Lung (tissue), 12 donors: ENCODE measurements around the gene MALAT1. TPM values are rescaled to one million over a fixed set of nuclear protein-coding genes. Genes with fewer than 3 reads are reported as not detected.

Experiments
- ATAC-seq: fragments of 200-7000 bp; cut with Tn5 transposase; one replicate; pipeline ENCODE4 v1.9.1; 2020; ENCODE audit warnings: moderate number of reproducible peaks; ENCODE audit not compliant: insufficient read depth, low FRiP score
- DNase-seq, 3 donors: peaks; one replicate each; pipeline ENCODE4 v3.0.0-alpha.2; 2013 to 2017
- H3K27ac ChIP-seq, 2 donors: one replicate each; pipeline ENCODE4 v1.5.1; 2013; ENCODE audit warnings: mild to moderate bottlenecking in 2 of 2, moderate library complexity in 2 of 2, control low read depth in 1 of 2, inconsistent platforms in 1 of 2, low read depth in 1 of 2, low read length in 1 of 2
- H3K27me3 ChIP-seq, 3 donors: one replicate each; pipeline ENCODE4 v1.5.1; 2013; ENCODE audit warnings: low read length in 2 of 3; ENCODE audit not compliant: control insufficient read depth in 3 of 3, insufficient read depth in 3 of 3
- H3K36me3 ChIP-seq, 4 donors: one replicate each; pipeline ENCODE4 v1.5.1; 2013; ENCODE audit warnings: low read length in 4 of 4, mild to moderate bottlenecking in 1 of 4, moderate library complexity in 1 of 4; ENCODE audit not compliant: control insufficient read depth in 4 of 4, insufficient read depth in 4 of 4
- H3K4me1 ChIP-seq, 5 donors: one replicate each; pipeline ENCODE4 v1.5.1; 2013; ENCODE audit warnings: low read length in 5 of 5, mild to moderate bottlenecking in 2 of 5, moderate library complexity in 1 of 5; ENCODE audit not compliant: control insufficient read depth in 5 of 5, insufficient read depth in 5 of 5
- H3K4me3 ChIP-seq: one replicate; pipeline ENCODE4 v1.5.1; 2013; ENCODE audit warnings: mild to moderate bottlenecking, control low read depth, moderate library complexity
- H3K9ac ChIP-seq, 2 donors: one replicate each; pipeline ENCODE4 v1.5.1; 2013; ENCODE audit warnings: low read length in 2 of 2, control low read depth in 1 of 2; ENCODE audit not compliant: insufficient read depth in 1 of 2
- H3K9me3 ChIP-seq, 4 donors: one replicate each; pipeline ENCODE4 v1.5.1; 2013; ENCODE audit warnings: low read length in 3 of 4, mild to moderate bottlenecking in 1 of 4, moderate library complexity in 1 of 4; ENCODE audit not compliant: control insufficient read depth in 4 of 4, insufficient read depth in 3 of 4
- WGBS, 2 donors: extraction: QIAGEN DNeasy Blood & Tissue Kit; methylation state at CpG; one replicate each; pipeline ENCODE4 v1.1.7; 2013; 5-methylcytosine and 5-hydroxymethylcytosine counted together
- polyA plus RNA-seq, 2 donors: library from polyadenylated mRNA; stranded (reverse); fragments of 200-250 nt; gene quantifications; one replicate each; pipeline ENCODE4 v1.2.1, GENCODE V29; 2013
- total RNA-seq, 2 donors: library from RNA; depleted of rRNA in 1 of 2; stranded (reverse); fragments of >200 nt in 1 of 2; gene quantifications; one replicate each; pipeline ENCODE4 v1.2.1, GENCODE V29; 2014 to 2021
- TF ChIP-seq, protein P1 (sequence below): IDR thresholded peaks from 2 replicates; pipeline ENCODE4 v1.5.1; 2012; ENCODE audit warnings: mild to moderate bottlenecking; ENCODE audit errors: control extremely low read depth, extremely low read depth
- donor health status: control.
- donor health status: control.
- donor health status: Bipolar disorder and iron deficiency.
- donor health status: healthy.
- donor health status: DM: yes; HTN: yes; CAD: no.

MALAT1 gene
- total and polyA plus RNA-seq, 4 donors: 125 to 48,332 (median 6,799) TPM

DNA sequence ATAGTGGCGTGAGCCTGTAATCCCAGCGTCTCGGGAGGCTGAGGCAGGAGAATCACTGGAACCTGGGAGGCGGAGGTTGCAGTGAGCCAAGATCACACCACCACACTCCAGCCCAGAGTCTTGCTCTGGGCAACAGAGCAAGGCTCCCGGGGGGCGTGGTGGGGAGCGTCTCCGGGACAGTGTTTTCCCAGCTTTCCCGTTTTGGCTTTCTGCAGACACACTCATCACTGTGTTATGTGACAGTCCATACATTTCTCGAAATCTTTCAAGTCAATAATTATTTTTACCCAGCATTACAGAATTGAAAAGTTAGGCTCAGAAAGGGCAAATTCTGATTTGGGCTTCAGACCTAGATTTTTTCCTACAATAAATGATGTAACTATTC is 44.5 kb upstream of the MALAT1 start:
- H3K9ac ChIP-seq: no peak overlapping the region
- TF ChIP-seq, protein P1, sequence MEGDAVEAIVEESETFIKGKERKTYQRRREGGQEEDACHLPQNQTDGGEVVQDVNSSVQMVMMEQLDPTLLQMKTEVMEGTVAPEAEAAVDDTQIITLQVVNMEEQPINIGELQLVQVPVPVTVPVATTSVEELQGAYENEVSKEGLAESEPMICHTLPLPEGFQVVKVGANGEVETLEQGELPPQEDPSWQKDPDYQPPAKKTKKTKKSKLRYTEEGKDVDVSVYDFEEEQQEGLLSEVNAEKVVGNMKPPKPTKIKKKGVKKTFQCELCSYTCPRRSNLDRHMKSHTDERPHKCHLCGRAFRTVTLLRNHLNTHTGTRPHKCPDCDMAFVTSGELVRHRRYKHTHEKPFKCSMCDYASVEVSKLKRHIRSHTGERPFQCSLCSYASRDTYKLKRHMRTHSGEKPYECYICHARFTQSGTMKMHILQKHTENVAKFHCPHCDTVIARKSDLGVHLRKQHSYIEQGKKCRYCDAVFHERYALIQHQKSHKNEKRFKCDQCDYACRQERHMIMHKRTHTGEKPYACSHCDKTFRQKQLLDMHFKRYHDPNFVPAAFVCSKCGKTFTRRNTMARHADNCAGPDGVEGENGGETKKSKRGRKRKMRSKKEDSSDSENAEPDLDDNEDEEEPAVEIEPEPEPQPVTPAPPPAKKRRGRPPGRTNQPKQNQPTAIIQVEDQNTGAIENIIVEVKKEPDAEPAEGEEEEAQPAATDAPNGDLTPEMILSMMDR: no peak
- no peaks in the 10 kb centered on the region for H3K9me3 ChIP-seq
- no peaks in the 10 kb centered on the region for H3K27me3 ChIP-seq
- peaks cover 0 to 14% (median 6%) of the 10 kb centered on the region in 5 donors for H3K4me1 ChIP-seq
- no peak for DNase-seq
- H3K27ac ChIP-seq: peak overlapping the region in 1 of 2 donors; percentile 57
- no peak overlapping the region for H3K4me3 ChIP-seq
- H3K36me3 ChIP-seq: no peaks in the 10 kb centered on the region
- ATAC-seq: no peak
- 75 to 82% methylated on average over 10 of the region's 10 CpGs for WGBS, 2 donors

- H3K36me3 ChIP-seq: no peaks in the 10 kb centered on the region
- ATAC-seq: peak; percentile 89
- H3K9me3 ChIP-seq: no peaks in the 10 kb centered on the region
- no peaks in the 10 kb centered on the region for H3K27me3 ChIP-seq
- H3K4me3 ChIP-seq: peak overlapping the region; percentile 34
- WGBS, 2 donors: 2 to 3% methylated on average over 47 of the region's 47 CpGs
- peak overlapping the region in 1 of 2 donors; percentile 88 for H3K9ac ChIP-seq
- peak; percentile 93 to 95 (median 93) for DNase-seq
- peak overlapping the region; percentile 57 to 83 for H3K27ac ChIP-seq
- peaks cover 0 to 14% (median 6%) of the 10 kb centered on the region in 5 donors for H3K4me1 ChIP-seq
- TF ChIP-seq, protein P1: no peak
Observed at GRCh38 chr11:65454696-65455456, 44.0 kb upstream of the MALAT1 start.

- DNase-seq: no peak
- Histone ChIP-seq H3K4me3 (no peak overlapping the region), H3K9ac (no peak overlapping the region), H3K4me1 (peaks cover 0 to 14% (median 6%) of the 10 kb centered on the region in 5 donors), H3K9me3 (no peaks in the 10 kb centered on the region), H3K27ac (no peak overlapping the region), H3K36me3 (no peaks in the 10 kb centered on the region), H3K27me3 (no peaks in the 10 kb centered on the region)
- TF ChIP-seq, protein P1: no peak
- 95 to 96% methylated on average over 3 of the region's 3 CpGs for WGBS, 2 donors
- no peak for ATAC-seq
Observed at GRCh38 chr11:65456418-65456817, 42.4 kb upstream of the MALAT1 start.
